GM19023 (cell line): ENCODE measurements around the gene LONRF2.

ENCODE experiments used
- ATAC-seq: cut with Tn5 transposase; IDR thresholded peaks from one replicate; pipeline ENCODE4 v1.9.1; 2021; ENCODE audit warnings: mild to moderate bottlenecking, moderate library complexity; ENCODE audit not compliant: unreplicated experiment

LONRF2 gene

GRCh38 chr2:100237770-100238169 lies 84.5 kb downstream of the LONRF2 start:
- ATAC-seq, result no peak

DNA sequence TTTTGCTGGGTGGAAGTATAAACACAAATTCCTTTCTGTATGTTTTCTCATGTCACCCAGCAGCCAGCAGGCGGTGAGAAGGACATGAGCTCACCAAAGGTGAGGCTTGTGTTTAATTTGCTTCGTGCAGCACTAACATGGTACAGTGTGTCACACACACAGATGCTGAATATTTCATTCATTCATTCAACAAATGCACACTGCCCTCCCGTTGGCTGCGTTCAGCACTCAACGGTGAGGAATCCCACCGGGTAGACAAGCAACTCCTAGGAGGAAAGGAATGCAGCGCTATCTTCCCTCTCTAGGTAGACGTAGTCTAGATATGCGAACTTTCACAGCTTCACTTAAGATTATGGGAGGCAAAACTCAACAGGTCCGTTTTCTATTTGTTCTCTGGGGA lies 85.1 kb downstream of the LONRF2 start:
- ATAC-seq, result no peak

GRCh38 chr2:100236166-100236565 lies 86.1 kb downstream of the LONRF2 start:
- ATAC-seq, result no peak

- ATAC-seq, result no peak
Observed at GRCh38 chr2:100235581-100235980, 86.7 kb downstream of the LONRF2 start.

- ATAC-seq, result peak; percentile 98
Observed at GRCh38 chr2:100235098-100235497, 87.2 kb downstream of the LONRF2 start.

DNA sequence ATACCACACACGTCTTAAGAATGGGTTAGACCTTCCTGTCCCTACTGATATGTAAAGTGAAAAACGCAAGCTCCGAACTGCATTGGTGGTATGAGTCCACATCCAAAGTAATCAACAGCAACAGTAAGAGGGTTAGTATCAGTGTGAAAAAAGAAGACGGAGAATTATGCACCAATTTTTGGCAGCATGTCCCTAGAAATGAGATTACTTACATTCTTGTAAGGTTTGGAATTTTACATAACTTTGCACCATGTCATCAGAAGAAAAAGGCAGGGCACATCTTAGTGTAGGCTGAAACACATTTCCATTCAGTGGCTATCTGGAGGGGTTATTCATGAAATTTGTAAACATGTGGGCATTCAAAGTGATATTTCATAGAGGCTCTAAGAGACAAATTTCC lies 88.2 kb downstream of the LONRF2 start:
- ATAC-seq, result no peak

DNA sequence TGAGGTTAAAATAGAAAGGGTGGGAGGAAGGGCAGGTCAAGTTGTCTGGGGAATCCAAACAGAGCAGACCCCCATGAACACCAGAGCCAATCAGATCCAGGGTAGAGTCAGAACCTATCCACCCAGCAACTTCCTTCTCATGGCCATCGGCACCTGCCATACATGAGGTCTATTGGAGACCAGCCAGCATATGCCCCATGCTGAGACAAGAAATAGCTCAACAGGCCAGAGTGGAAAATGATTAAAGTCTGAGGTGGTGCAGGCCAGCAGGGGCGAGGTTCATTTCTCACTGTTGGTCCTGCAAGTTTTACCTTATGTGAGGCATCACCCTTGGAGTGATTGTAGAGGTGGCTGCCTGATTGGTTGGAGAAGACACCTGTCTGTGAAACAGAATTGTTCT lies 89.2 kb downstream of the LONRF2 start:
- no peak for ATAC-seq

DNA sequence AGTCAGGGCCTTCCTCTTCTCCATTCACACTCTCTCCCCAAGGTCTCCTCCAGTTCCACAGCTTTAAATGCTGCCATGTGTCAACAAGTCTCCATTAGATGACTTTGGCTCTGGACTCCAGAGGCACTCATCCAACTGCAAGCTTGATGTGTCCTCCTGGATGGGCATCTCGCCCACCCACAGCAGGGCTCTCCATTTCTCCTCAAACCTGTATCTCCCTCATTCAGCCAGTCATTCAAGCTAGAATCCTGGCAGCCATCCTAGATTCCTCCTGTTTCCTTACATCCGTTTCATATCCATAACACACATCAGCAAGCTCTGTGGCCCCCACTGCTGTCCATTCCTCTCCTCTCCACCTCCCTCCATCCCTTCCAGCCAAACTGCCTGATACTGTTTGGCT lies 91.5 kb downstream of the LONRF2 start:
- ATAC-seq, result no peak

DNA sequence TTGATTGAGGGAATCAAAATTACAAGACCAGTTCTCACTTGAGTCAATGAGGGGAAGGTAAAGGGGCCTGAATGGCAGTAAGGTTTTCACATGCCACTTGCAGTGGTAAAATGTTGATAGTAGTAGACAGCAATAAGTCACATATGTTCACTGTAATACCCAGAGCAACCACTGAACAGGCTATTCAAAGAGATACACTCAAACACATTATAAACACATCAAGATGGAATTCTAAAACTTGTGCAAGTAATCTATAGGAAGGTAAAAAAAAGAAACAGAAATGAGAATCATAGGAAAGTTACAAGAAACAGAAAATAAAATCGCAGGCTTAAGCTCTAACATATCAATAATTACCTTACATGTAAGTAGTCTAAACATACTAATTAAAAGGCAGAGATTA lies 93.3 kb downstream of the LONRF2 start:
- ATAC-seq, result no peak

DNA sequence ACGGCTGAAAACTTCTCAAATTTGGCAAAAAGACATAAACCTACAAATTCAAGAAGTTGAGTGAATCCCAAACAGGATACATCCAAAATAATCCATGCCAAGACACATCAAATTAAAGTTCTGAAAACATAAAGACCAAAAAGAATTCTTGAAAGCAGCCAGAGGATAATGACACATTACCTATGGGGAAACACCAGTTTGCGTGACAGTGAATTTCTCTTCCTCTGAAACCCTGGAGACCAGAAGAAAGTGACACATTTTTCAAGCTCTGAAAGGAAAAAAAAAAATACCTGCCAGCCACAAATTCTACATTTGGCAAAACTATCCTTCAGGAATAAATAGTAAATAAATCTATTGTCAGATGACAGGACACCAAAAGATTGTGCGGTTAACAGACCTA lies 93.9 kb downstream of the LONRF2 start:
- ATAC-seq, result no peak

DNA sequence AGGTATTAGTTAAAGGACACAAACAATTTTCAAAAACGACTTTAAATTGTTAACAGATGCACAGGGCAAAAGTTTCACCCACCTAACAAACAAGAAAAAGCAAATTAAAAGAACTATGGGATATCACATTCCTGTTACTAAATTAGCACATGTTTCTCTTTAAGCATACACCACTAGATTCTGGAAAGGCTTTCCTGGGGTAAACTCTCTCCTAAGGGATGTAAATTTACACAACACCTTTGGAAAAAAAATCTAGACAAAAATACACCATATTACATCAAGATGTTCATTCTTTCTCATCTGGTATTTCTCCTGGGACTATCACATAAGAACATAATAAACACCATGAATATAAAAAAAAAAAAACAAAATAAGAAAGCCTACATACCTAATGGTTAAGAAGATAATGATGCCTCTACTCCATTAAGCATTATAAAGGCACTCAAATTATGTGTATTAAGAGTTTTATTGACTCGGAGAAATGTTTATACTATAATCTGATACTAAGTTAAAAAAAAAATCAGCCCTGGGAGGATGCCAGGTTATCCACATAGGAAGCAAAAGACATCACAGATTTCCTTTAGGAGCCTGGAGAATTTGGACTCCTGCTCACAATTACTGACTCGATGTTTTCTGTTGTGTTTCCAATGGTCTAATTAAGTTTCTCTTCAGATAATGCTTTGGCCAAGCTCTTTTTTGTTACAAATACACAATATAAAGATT lies 97.2 kb downstream of the LONRF2 start:
- ATAC-seq, result no peak

GRCh38 chr2:100223502-100223901 lies 98.8 kb downstream of the LONRF2 start:
- no peak for ATAC-seq
